ENCODE results near the gene TNRC18.

The TNRC18 gene

GRCh38 chr7:5303591-5304505 lies 119.8 kb downstream of the TNRC18 start:
- no peak for TF ChIP-seq CTCF (conservative IDR thresholded peaks at IDR 0.05; ENCODE audit: control insufficient read depth, insufficient read depth, low read depth, low read length)
- no peak overlapping the region for H3K4me3 ChIP-seq (ENCODE audit: control insufficient read depth, low read depth, low read length)
- no peak for DNase-seq (ENCODE audit: low read depth)

- TF ChIP-seq CTCF (conservative IDR thresholded peaks at IDR 0.05; ENCODE audit: control insufficient read depth, insufficient read depth, low read depth, low read length), result no peak
- DNase-seq (ENCODE audit: low read depth), result no peak
- no peak overlapping the region for H3K4me3 ChIP-seq (ENCODE audit: control insufficient read depth, low read depth, low read length)
These were observed 120.6 kb downstream of the TNRC18 start for GRCh38 chr7:5303061-5303460.

- no peak overlapping the region for H3K4me3 ChIP-seq (ENCODE audit: control insufficient read depth, low read depth, low read length)
- TF ChIP-seq CTCF (conservative IDR thresholded peaks at IDR 0.05; ENCODE audit: control insufficient read depth, insufficient read depth, low read depth, low read length), result no peak
- DNase-seq (ENCODE audit: low read depth), result no peak
These were observed 121.1 kb downstream of the TNRC18 start for GRCh38 chr7:5302577-5302976.

- no peak for TF ChIP-seq CTCF (conservative IDR thresholded peaks at IDR 0.05; ENCODE audit: control insufficient read depth, insufficient read depth, low read depth, low read length)
- no peak for DNase-seq (ENCODE audit: low read depth)
- H3K4me3 ChIP-seq (ENCODE audit: control insufficient read depth, low read depth, low read length), result no peak overlapping the region
These were observed 123.3 kb downstream of the TNRC18 start for GRCh38 chr7:5300366-5300765.

GRCh38 chr7:5296611-5297226 lies 126.9 kb downstream of the TNRC18 start:
- no peak for DNase-seq (ENCODE audit: low read depth)
- H3K4me3 ChIP-seq (ENCODE audit: control insufficient read depth, low read depth, low read length), result no peak overlapping the region
- no peak for TF ChIP-seq CTCF (conservative IDR thresholded peaks at IDR 0.05; ENCODE audit: control insufficient read depth, insufficient read depth, low read depth, low read length)

GRCh38 chr7:5296015-5296610 lies 127.5 kb downstream of the TNRC18 start:
- no peak for TF ChIP-seq CTCF (conservative IDR thresholded peaks at IDR 0.05; ENCODE audit: control insufficient read depth, insufficient read depth, low read depth, low read length)
- H3K4me3 ChIP-seq (ENCODE audit: control insufficient read depth, low read depth, low read length), result no peak overlapping the region
- no peak for DNase-seq (ENCODE audit: low read depth)

Data from fibroblast of mammary gland (primary cell).